Peyer's patch (tissue), 4 donors: Measurements from ENCODE around the gene ANKFY1.

Experiments
- POLR2A ChIP-seq, 2 donors: fragments of 450-650 bp; IDR thresholded peaks; one replicate each; pipeline ENCODE4 v1.5.1; 2017; ENCODE audit warnings: antibody characterized with exemption in 2 of 2, mild to moderate bottlenecking in 2 of 2, moderate library complexity in 2 of 2
- TF ChIP-seq, protein P1 (sequence below), 6 experiments: fragments of 450-650 bp in 4 of 6; fragments of 200-600 bp in 2 of 6; sonication (generic) in 1 of 6; IDR thresholded peaks; one replicate each; pipeline ENCODE4 v1.5.1; 2017 to 2019; ENCODE audit warnings: antibody characterized with exemption in 6 of 6, mild to moderate bottlenecking in 3 of 6, moderate library complexity in 1 of 6

DNA sequence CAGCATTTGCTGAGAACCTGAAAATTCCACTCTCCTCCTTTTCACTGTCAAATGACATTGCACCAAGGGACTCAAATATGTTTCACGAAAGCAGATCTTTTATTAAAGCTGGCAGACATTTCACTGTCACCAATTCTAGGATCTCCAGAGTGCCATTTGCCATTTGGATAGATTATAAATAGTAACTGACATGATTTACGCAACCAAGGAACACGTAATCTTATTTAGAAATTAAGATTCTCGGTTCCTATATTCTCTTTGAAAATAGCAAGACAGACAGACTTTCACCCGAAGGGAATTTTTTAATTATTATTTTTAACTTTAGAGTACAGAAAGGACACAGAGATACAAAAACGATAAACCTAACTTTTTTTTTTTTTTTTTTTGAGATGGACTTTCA, 49.6 kb downstream of the ANKFY1 start:
- TF ChIP-seq, protein P1, sequence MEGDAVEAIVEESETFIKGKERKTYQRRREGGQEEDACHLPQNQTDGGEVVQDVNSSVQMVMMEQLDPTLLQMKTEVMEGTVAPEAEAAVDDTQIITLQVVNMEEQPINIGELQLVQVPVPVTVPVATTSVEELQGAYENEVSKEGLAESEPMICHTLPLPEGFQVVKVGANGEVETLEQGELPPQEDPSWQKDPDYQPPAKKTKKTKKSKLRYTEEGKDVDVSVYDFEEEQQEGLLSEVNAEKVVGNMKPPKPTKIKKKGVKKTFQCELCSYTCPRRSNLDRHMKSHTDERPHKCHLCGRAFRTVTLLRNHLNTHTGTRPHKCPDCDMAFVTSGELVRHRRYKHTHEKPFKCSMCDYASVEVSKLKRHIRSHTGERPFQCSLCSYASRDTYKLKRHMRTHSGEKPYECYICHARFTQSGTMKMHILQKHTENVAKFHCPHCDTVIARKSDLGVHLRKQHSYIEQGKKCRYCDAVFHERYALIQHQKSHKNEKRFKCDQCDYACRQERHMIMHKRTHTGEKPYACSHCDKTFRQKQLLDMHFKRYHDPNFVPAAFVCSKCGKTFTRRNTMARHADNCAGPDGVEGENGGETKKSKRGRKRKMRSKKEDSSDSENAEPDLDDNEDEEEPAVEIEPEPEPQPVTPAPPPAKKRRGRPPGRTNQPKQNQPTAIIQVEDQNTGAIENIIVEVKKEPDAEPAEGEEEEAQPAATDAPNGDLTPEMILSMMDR (IDR thresholded peaks at IDR 0.05): no peak
- no peak for TF ChIP-seq POLR2A (IDR thresholded peaks at IDR 0.05)
